Measurements from ENCODE around the gene OR2V2.

Gene OR2V2

DNA sequence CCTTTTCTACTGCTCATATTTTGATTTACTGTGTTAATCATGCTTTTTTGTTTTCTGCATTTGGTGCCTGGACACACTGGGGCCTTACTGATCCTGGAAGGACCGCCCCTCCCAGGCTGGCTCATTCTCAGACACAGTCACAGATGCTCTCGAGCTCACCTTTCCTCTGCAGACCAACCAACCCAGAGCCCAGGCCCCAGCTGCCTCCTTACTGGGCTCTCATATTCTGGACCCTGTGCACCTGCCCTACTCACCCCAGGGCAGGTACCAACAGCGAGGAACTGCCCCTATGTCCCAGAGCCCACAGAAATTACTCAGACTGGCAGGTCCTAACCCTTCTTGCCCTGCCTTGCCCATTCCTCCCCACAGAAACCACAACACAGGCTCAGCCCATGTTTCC lies 6.6 kb upstream of the OR2V2 start:
- H3K9ac ChIP-seq (ENCODE audit: low read depth in 1 of 2, low read length in 2 of 2): no peak overlapping the region
- H3K27me3 ChIP-seq (ENCODE audit: control insufficient read depth in 1 of 2, insufficient read depth in 2 of 2, low read length in 2 of 2): no peaks in the 10 kb centered on the region
- no peaks in the 10 kb centered on the region for H3K36me3 ChIP-seq (ENCODE audit: control insufficient read depth in 1 of 2, insufficient read depth in 2 of 2, low read length in 2 of 2)
- no peak overlapping the region for H3K4me3 ChIP-seq (ENCODE audit: low read depth in 1 of 2, low read length in 2 of 2)
- H3K27ac ChIP-seq (ENCODE audit: low read depth, low read length): no peak overlapping the region
- no peaks in the 10 kb centered on the region for H3K4me1 ChIP-seq (ENCODE audit: control insufficient read depth in 1 of 2, insufficient read depth in 2 of 2, low read length in 2 of 2)
- H3K9me3 ChIP-seq (ENCODE audit: control insufficient read depth in 1 of 2, low read length in 2 of 2): no peaks in the 10 kb centered on the region

DNA sequence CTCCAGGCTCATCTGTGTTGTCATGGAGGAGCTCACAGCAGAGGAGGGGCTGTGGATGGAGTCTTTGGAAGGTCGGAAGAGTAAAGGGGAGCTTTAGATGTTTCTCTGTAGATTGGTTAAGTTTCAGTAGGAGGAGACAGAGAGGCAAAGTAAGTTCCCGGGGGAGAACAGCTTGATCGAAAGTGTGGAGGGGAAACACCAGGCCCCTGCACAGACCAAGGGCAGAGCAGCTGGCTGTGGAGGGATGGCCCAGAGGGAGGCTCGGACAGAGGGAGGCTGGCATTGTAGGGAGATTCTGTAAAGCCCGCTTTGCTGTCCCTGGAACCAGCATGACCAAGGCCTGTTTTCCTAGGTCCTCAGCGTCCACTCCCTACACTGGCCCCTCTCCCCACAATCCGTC lies 5.3 kb upstream of the OR2V2 start:
- H3K27me3 ChIP-seq (ENCODE audit: control insufficient read depth in 1 of 2, insufficient read depth in 2 of 2, low read length in 2 of 2): no peaks in the 10 kb centered on the region
- no peaks in the 10 kb centered on the region for H3K4me1 ChIP-seq (ENCODE audit: control insufficient read depth in 1 of 2, insufficient read depth in 2 of 2, low read length in 2 of 2)
- no peaks in the 10 kb centered on the region for H3K36me3 ChIP-seq (ENCODE audit: control insufficient read depth in 1 of 2, insufficient read depth in 2 of 2, low read length in 2 of 2)
- H3K27ac ChIP-seq (ENCODE audit: low read depth, low read length): no peak overlapping the region
- no peak overlapping the region for H3K4me3 ChIP-seq (ENCODE audit: low read depth in 1 of 2, low read length in 2 of 2)
- H3K9ac ChIP-seq (ENCODE audit: low read depth in 1 of 2, low read length in 2 of 2): no peak overlapping the region
- H3K9me3 ChIP-seq (ENCODE audit: control insufficient read depth in 1 of 2, low read length in 2 of 2): no peaks in the 10 kb centered on the region

DNA sequence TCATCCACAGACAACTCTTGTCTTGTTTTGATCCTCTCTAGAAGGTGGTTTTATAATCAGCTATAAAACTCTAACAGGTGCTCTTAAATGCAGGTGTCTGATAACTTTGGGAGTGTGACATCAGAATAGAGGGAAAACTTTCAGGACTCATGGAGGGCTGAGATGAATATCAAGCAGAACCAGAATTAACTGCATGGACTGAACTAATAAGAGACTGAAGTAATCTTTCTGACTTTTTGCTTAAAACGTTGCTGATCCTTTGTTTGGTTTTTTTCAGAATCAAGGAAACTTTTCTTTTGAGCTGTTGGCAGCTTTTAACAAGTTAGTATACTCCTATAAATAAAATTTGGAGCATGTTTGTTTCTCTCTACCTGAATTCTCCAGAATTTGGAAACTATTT lies 2.3 kb upstream of the OR2V2 start:
- no peaks in the 10 kb centered on the region for H3K27me3 ChIP-seq (ENCODE audit: control insufficient read depth in 1 of 2, insufficient read depth in 2 of 2, low read length in 2 of 2)
- H3K27ac ChIP-seq (ENCODE audit: low read depth, low read length): no peak overlapping the region
- H3K9ac ChIP-seq (ENCODE audit: low read depth in 1 of 2, low read length in 2 of 2): no peak overlapping the region
- no peaks in the 10 kb centered on the region for H3K4me1 ChIP-seq (ENCODE audit: control insufficient read depth in 1 of 2, insufficient read depth in 2 of 2, low read length in 2 of 2)
- no peak overlapping the region for H3K4me3 ChIP-seq (ENCODE audit: low read depth in 1 of 2, low read length in 2 of 2)
- H3K36me3 ChIP-seq (ENCODE audit: control insufficient read depth in 1 of 2, insufficient read depth in 2 of 2, low read length in 2 of 2): no peaks in the 10 kb centered on the region
- no peaks in the 10 kb centered on the region for H3K9me3 ChIP-seq (ENCODE audit: control insufficient read depth in 1 of 2, low read length in 2 of 2)

DNA sequence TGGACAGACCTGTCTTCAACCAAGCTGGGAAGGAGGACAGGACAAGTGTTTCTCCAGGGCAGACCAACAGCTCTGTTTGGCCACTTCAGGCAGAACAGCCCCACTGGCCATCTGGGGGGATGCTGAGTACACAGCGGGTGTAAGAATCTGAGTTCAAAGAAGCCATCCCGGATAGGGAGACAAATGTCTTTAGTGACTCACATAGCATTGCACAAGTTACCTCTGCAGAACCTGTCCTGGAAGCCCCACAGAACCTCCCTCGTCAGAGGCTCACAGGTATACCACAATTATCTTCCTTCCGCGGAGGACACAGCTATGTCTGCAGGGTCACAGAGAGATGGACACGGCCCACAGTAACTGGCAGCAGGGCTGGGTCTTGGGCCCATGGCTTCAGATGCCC lies 2.0 kb downstream of the OR2V2 start:
- H3K27ac ChIP-seq (ENCODE audit: low read depth, low read length): no peak overlapping the region
- H3K4me1 ChIP-seq (ENCODE audit: control insufficient read depth in 1 of 2, insufficient read depth in 2 of 2, low read length in 2 of 2): no peaks in the 10 kb centered on the region
- H3K36me3 ChIP-seq (ENCODE audit: control insufficient read depth in 1 of 2, insufficient read depth in 2 of 2, low read length in 2 of 2): no peaks in the 10 kb centered on the region
- no peak overlapping the region for H3K4me3 ChIP-seq (ENCODE audit: low read depth in 1 of 2, low read length in 2 of 2)
- peaks cover 3 to 6% of the 10 kb centered on the region in 2 donors for H3K27me3 ChIP-seq (ENCODE audit: control insufficient read depth in 1 of 2, insufficient read depth in 2 of 2, low read length in 2 of 2)
- no peak overlapping the region for H3K9ac ChIP-seq (ENCODE audit: low read depth in 1 of 2, low read length in 2 of 2)
- H3K9me3 ChIP-seq (ENCODE audit: control insufficient read depth in 1 of 2, low read length in 2 of 2): no peaks in the 10 kb centered on the region

DNA sequence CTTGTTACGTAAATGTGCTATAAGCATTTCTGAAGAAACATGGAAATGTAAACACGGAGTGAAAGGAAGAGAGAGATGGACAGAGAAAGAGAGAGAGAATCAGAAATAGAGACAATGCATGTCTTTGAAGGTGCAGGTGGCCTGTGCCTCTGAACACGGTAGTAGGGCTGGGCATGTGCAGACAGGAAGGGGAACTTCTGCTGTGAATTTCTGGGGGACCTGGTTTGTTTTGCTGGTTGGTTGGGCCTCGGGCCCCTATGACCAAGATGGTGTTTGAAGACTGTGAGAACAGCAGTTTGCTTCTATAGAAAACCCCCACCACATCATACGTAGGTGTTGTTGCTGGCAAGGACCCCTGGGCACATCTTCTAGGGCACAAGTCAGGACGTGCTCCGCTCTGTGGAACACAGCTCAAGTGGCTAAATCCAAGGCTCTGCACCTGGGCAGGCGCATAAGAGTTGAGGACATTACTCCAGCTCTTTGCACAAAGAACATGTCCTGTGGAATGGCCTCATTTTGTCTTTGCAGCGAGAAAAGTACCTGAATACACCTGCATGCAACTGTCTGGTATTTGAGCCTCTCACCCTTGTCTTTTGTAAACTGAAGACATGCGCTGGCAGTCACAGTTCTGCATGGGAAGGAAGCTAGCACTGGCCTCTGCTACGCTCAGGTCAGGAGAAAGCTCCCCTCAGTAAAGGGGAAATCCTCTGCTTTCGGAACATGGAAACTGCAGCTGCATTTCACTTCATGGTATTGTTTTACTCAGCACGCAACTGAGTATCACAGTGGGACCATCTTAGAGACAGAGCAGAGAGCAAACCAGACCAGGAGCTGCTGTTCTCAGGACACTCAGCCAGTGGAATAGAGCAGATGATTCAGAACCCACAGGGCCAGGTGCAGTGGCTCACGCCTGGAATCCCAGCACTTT lies 2.7 kb downstream of the OR2V2 start:
- Histone ChIP-seq H3K9me3 (ENCODE audit: control insufficient read depth in 1 of 2, low read length in 2 of 2) (no peaks in the 10 kb centered on the region), H3K36me3 (ENCODE audit: control insufficient read depth in 1 of 2, insufficient read depth in 2 of 2, low read length in 2 of 2) (no peaks in the 10 kb centered on the region), H3K27me3 (ENCODE audit: control insufficient read depth in 1 of 2, insufficient read depth in 2 of 2, low read length in 2 of 2) (peaks cover 3 to 6% of the 10 kb centered on the region in 2 donors), H3K27ac (ENCODE audit: low read depth, low read length) (no peak overlapping the region), H3K9ac (ENCODE audit: low read depth in 1 of 2, low read length in 2 of 2) (no peak overlapping the region), H3K4me1 (ENCODE audit: control insufficient read depth in 1 of 2, insufficient read depth in 2 of 2, low read length in 2 of 2) (no peaks in the 10 kb centered on the region), H3K4me3 (ENCODE audit: low read depth in 1 of 2, low read length in 2 of 2) (no peak overlapping the region)

DNA sequence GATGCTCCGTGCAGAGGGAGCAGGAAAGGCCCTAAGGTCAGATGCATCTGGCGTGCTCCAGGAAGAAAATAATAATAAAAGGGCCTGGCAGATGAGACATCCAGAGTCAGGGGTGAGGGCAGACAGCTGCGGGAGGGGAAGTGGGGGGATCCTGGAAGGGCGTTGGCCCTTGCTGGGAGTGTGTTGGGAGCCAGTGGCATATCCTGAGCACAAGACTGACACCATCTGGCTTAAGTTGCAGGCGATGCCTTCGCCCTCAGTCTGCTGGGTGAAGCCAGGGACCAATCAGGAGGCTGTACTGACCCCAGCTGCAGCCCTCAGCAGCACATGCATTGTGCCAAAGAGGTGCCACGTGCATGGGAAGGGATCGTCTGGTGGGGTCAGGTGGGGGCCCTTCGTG lies 3.8 kb downstream of the OR2V2 start:
- Histone ChIP-seq H3K4me1 (ENCODE audit: control insufficient read depth in 1 of 2, insufficient read depth in 2 of 2, low read length in 2 of 2) (no peaks in the 10 kb centered on the region), H3K9me3 (ENCODE audit: control insufficient read depth in 1 of 2, low read length in 2 of 2) (no peaks in the 10 kb centered on the region), H3K4me3 (ENCODE audit: low read depth in 1 of 2, low read length in 2 of 2) (no peak overlapping the region), H3K9ac (ENCODE audit: low read depth in 1 of 2, low read length in 2 of 2) (no peak overlapping the region), H3K36me3 (ENCODE audit: control insufficient read depth in 1 of 2, insufficient read depth in 2 of 2, low read length in 2 of 2) (no peaks in the 10 kb centered on the region), H3K27ac (ENCODE audit: low read depth, low read length) (no peak overlapping the region), H3K27me3 (ENCODE audit: control insufficient read depth in 1 of 2, insufficient read depth in 2 of 2, low read length in 2 of 2) (peaks cover 3 to 6% of the 10 kb centered on the region in 2 donors)

DNA sequence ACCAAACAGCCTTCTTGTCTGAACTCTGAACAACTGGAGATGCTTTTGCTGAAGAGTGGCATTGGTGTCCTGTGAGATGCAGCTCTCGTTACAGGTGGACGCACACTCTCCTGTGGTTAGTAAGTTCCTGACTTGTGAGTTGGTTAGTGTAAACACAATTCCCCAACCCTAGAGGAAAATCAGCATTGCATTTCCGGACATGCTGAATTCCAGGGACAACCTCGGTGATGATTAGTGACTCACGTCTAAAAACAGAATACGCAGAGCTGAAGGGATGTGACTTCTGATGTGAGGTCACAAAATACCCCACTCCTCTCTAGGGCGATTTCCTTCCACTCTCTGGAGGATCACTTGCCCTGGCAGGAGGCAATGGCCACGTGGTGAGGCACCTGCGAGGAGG lies 5.0 kb downstream of the OR2V2 start:
- Histone ChIP-seq H3K36me3 (ENCODE audit: control insufficient read depth in 1 of 2, insufficient read depth in 2 of 2, low read length in 2 of 2) (no peaks in the 10 kb centered on the region), H3K27ac (ENCODE audit: low read depth, low read length) (no peak overlapping the region), H3K9ac (ENCODE audit: low read depth in 1 of 2, low read length in 2 of 2) (no peak overlapping the region), H3K27me3 (ENCODE audit: control insufficient read depth in 1 of 2, insufficient read depth in 2 of 2, low read length in 2 of 2) (peaks cover 3 to 6% of the 10 kb centered on the region in 2 donors), H3K4me1 (ENCODE audit: control insufficient read depth in 1 of 2, insufficient read depth in 2 of 2, low read length in 2 of 2) (no peaks in the 10 kb centered on the region), H3K9me3 (ENCODE audit: control insufficient read depth in 1 of 2, low read length in 2 of 2) (no peaks in the 10 kb centered on the region), H3K4me3 (ENCODE audit: low read depth in 1 of 2, low read length in 2 of 2) (no peak overlapping the region)

DNA sequence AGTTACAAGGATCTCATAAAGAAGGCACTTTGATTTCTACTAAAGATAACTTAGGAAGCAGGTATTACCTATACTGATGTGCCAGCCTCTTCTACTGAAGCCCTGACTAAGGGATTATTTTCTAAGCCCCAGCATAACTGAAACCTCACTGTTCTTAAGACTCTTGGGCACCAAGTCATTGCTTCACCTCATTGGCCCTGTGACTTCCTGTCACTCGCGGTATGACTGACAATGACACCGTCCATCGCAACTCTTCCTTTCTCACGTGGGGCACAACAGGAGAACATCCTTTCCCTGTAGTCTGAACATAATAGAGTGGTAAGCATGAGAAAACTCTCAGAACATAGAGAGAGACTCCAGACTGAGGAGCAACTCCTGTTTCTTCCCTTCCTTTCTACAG lies 6.4 kb downstream of the OR2V2 start:
- H3K4me3 ChIP-seq (ENCODE audit: low read depth in 1 of 2, low read length in 2 of 2): no peak overlapping the region
- no peaks in the 10 kb centered on the region for H3K9me3 ChIP-seq (ENCODE audit: control insufficient read depth in 1 of 2, low read length in 2 of 2)
- no peaks in the 10 kb centered on the region for H3K4me1 ChIP-seq (ENCODE audit: control insufficient read depth in 1 of 2, insufficient read depth in 2 of 2, low read length in 2 of 2)
- no peak overlapping the region for H3K9ac ChIP-seq (ENCODE audit: low read depth in 1 of 2, low read length in 2 of 2)
- H3K27me3 ChIP-seq (ENCODE audit: control insufficient read depth in 1 of 2, insufficient read depth in 2 of 2, low read length in 2 of 2): peaks cover 3 to 6% of the 10 kb centered on the region in 2 donors
- no peak overlapping the region for H3K27ac ChIP-seq (ENCODE audit: low read depth, low read length)
- H3K36me3 ChIP-seq (ENCODE audit: control insufficient read depth in 1 of 2, insufficient read depth in 2 of 2, low read length in 2 of 2): no peaks in the 10 kb centered on the region

DNA sequence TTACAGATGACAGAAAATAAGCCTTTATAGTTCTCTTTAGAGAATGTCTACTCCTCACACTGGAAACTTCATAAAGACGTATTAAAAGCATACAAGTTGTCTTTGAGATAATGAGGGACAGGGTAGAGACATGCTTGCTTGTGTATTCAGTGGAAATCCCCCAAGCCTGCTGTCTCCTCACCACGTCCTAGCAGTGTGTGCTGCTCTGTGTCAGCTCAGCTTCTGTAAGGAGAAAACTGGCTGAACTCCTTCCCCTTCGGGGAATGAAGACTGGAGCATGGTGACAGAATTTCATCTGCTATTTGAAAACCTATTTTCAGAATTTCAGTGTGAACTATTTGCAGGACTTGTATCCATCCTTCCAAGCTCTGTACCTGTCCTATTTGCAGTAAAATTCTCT lies 9.4 kb downstream of the OR2V2 start:
- Histone ChIP-seq H3K9me3 (ENCODE audit: control insufficient read depth in 1 of 2, low read length in 2 of 2) (no peaks in the 10 kb centered on the region), H3K9ac (ENCODE audit: low read depth in 1 of 2, low read length in 2 of 2) (no peak overlapping the region), H3K4me1 (ENCODE audit: control insufficient read depth in 1 of 2, insufficient read depth in 2 of 2, low read length in 2 of 2) (no peaks in the 10 kb centered on the region), H3K27me3 (ENCODE audit: control insufficient read depth in 1 of 2, insufficient read depth in 2 of 2, low read length in 2 of 2) (peaks cover 0 to 6% of the 10 kb centered on the region in 2 donors), H3K27ac (ENCODE audit: low read depth, low read length) (no peak overlapping the region), H3K36me3 (ENCODE audit: control insufficient read depth in 1 of 2, insufficient read depth in 2 of 2, low read length in 2 of 2) (no peaks in the 10 kb centered on the region), H3K4me3 (ENCODE audit: low read depth in 1 of 2, low read length in 2 of 2) (no peak overlapping the region)

DNA sequence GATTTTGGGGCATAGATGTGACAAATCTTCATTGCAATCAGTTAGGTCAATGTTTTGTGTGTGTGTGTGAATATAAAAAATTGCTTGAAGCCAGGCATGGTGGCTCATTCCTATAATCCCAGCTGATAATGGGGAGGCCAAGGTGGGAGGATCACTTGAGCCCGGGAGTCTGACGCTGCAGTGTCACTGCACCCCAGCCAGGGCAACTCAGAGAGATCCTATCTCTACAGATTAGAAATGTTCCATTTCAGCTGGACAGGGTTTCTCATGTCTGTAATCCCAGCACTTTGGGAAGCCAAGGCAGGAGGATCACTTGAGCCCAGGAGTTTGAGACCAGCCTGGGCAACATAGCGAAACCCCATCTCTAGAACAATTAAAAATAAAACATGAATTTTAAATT lies 11.5 kb downstream of the OR2V2 start:
- H3K27ac ChIP-seq (ENCODE audit: low read depth, low read length): no peak overlapping the region
- H3K27me3 ChIP-seq (ENCODE audit: control insufficient read depth in 1 of 2, insufficient read depth in 2 of 2, low read length in 2 of 2): peaks cover 0 to 4% of the 10 kb centered on the region in 2 donors

More for the DNA sequence above, 11.5 kb downstream of the OR2V2 start:
- H3K4me3 ChIP-seq (ENCODE audit: low read depth in 1 of 2, low read length in 2 of 2): no peak overlapping the region
- H3K4me1 ChIP-seq (ENCODE audit: control insufficient read depth in 1 of 2, insufficient read depth in 2 of 2, low read length in 2 of 2): no peaks in the 10 kb centered on the region
- H3K9ac ChIP-seq (ENCODE audit: low read depth in 1 of 2, low read length in 2 of 2): no peak overlapping the region
- no peaks in the 10 kb centered on the region for H3K9me3 ChIP-seq (ENCODE audit: control insufficient read depth in 1 of 2, low read length in 2 of 2)
- no peaks in the 10 kb centered on the region for H3K36me3 ChIP-seq (ENCODE audit: control insufficient read depth in 1 of 2, insufficient read depth in 2 of 2, low read length in 2 of 2)

All from duodenal mucosa (tissue), 2 donors.